GM18870 (cell line): Measurements from ENCODE around the gene CACNA1B.

Experiments used
- ATAC-seq: cut with Tn5 transposase; IDR thresholded peaks from one replicate; pipeline ENCODE4 v1.9.1; 2021; ENCODE audit warnings: moderate library complexity; ENCODE audit not compliant: unreplicated experiment

Gene CACNA1B

DNA sequence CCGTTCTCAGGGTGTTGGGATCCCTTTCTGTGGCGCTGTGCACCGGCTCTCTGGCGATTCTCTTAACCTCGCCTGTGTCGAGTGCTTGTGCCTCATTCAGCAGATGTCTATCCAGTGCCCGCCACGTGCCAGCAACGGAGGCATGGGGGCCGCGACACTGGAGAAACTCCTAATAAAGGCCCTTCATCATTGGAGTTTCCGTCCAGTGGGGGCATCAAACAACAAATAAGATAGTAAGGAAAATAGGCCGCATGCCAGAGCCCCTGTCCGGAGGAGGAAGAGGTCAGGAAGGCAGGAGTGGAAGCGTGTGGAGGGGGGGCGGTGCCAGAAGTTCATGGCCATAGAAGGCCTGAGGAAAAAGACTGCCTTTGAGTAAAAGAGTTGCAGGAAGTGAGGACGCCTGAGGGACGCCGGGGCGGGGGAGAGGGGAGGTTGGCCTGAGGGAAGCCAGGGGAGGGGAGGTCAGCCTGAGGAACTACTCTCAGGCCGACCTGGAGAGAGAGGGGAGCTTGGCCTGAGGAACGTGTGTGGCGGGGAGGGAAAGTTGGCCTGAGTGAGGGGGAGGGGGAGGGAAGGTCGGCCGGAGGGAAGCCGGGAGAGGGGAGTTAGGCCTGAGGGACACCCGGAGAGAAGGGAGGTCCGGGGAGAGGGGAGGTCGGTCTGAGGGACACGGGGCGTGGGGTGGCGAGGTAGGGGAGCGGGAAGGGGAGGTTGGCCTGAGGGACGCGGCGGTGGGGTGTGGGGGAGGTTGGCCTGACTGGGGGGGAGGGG lies 82.2 kb downstream of the CACNA1B start:
- no peak for ATAC-seq

DNA sequence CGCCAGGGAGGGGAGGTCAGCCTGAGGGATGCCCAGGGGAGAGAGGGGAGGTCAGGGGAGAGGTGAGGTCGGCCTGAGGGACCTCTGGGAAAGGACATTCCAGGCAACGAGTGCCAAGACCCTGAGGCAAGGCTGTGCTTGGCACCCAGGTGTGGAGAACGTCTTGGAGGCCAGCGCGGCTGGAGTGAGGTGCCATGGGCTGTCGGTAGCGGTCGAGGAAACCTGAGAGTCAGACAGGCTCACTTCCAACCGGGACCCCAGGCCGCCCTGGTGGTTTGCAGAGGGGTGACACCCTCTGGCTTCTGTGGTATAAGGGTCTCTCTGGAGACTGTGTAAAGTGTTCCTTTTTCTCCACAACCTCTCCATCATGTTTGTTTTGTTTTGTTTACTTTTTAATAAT lies 82.9 kb downstream of the CACNA1B start:
- no peak for ATAC-seq

DNA sequence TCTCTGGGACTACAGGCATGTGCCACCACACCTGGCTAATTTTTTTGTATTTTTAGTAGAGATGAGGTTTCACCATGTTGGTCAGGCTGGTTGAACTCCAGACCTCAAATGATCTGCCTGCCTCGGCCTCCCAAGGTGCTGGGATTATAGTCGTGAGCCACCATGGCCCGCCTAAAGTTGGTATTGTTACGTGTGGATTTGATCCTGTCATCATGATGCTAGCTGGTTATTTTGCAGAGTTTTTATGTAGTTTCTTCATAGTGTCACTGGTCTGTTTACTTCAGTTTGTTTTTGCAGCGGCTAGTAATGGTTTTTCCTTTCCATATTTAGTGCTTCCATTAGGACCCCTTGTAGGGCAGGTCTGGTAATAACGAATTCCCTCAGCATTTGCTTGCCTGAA lies 85.9 kb downstream of the CACNA1B start:
- ATAC-seq, result no peak

DNA sequence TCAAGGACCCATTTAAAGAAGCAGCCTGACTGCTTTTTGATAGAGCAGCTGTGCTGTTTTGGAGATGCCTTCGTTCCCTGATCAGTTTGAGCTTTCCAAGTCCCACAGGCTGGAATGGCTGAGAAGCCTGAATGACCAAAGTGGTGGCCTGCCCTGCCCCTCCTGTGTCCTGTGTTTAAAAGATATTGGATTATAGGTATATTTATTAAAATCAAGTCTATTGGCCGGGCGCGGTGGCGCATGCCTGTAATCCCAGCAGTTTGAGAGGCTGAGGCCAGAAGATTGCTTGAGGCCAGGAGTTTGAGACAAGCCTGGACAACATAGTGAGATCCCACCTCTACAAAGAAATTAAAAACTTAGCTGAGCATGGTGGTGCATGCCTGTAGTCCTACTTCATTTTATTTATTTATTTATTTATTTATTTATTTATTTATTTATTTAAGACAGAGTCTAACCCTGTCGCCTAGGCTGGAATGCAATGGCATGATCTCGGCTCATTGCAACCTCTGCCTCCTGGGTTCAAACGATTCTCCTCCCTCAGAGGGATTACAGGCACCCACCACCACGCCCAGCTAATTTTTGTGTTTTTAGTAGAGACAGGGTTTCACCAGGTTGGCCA lies 87.7 kb downstream of the CACNA1B start:
- ATAC-seq, result no peak

DNA sequence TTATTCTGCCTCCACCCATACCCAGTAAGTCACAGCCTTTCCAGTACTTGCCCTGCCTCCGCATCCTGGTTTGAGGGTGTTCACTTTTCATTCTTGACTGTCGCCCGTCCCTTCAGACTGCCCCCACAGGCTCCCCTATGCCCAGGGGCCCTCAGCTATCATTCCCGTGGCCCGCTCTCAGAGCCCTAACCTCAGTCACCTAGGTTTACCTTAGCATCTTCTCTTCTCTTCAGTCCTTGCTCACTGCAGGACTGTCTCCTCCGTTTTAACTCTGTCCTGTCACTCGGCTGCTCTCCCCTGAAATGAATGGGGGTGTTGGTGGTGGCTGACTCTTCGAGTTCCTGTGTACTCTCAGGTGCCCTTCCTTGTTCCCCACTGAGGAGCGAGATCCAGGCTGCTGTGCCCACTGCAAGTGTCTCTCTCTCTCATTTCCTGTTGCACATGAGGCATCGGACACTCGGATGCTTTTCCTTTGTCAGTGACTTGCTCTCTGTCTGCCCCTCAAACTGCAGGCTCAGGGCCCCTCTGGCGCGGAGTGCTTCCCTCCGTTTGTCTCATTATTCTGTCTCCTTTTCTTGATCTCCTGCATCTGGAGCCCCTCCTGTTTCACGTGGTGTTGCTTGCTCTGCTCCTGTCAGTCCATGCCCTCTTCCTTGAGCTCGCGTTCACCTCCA lies 89.8 kb downstream of the CACNA1B start:
- ATAC-seq, result no peak

DNA sequence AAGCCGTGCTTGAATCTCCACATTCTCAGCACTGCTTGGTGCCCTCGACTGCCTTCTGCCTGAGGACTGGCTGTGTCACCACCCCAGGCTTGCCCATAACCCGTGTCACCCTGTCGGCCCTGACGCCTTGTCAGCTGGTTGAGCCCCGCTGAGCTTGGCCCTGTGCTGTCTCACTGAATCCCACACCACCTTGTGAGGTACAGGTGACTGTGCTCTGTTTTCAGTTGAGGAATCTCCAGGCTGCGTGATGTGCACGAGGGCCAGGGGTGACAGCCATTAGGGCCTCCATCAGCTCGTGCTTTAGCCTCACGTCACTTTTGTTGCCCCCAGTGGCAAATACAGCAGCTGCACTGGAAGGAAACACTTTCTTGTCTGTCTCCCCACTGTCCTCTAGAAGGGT lies 90.7 kb downstream of the CACNA1B start:
- no peak for ATAC-seq

DNA sequence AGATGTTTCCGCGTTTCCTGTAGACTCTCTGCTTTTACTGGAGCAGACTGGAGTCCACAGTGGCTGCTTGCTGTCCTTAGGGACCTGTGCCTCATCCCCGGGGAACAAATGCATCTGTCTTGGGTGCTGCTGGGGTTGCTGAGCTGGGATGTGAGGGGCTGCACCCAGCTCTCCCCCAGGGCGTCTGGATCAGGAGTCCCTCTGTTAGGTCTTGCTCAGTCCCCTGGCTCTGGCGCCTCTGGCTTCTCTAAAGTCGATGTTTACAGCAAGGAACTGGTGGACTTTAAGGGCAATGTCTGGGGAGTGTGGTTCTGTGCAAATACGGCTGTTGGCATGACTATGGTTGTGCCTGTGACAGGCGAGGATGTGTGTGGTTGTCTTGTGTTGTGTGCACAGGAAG lies 91.4 kb downstream of the CACNA1B start:
- ATAC-seq, result no peak

DNA sequence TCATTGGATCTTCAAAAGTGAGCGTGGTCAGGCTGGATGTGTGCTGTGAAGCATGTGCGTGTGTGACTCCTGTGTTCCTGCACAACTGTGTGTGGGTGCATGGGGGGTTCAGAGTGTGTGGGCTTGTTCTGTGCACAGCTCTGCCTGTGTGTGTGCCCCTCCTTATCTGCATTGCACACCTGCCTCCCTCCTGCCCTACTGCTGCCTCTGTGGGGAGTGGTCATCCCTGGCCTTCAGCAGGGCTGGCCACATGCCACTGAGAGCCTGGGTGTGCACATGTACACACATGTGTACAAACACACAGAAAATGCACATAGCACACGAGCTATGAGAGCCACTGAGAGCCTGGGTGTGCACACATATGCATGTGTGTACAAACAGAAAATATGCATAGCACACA lies 92.1 kb downstream of the CACNA1B start:
- ATAC-seq, result no peak

DNA sequence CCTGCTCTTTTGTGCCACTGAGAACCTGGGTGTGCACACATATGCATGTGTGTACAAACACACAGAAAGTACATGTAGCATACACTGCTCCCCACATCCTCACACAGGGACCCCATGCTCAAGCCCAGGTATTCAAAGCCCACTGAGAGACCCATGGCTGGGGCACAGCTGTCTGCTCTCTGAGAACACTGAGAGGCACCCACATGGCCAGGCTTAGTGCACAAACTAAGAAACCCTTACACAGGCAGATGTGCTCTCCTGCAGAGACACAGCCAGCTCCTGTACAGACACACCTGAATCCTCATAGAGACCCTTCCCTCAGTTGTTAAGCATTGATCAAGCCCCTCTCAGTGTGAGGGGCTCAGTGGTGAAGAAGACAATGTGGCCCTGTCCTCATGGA lies 92.5 kb downstream of the CACNA1B start:
- ATAC-seq, result no peak

DNA sequence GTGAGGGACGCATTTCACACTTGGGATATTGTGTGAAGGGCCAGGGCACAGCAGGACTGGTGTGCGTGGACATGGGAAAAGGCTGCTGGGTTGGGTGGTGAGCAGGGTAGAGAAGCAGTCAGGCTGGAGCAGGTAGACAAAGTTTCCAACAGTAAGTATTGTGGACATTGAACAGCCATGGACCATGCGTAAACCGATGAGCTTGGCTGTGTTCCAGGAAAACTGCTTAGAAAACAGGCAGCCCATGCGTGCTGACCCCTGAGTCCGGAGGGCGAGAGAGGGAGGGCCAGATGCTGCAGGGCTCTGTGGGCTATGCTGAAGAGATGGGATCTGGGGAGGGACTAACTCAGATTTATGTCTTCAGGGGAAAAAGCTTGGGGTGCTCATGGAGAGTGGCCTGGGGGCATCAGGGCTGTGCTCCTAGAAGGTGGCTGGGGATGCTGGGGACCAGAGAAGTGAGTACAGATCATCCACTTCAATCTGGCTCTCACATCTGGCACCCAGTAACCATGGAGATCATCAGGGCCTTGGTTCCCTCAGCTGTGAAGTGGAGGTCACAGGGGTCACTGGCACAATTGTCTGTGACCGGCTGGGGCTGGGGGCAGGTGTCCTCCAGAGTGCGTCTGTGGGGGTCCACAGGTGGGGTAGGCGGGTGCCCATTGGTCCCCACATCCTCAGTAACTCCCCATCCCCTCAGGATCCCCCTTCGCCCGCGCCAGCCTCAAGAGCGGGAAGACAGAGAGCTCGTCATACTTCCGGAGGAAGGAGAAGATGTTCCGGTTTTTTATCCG lies 93.3 kb downstream of the CACNA1B start:
- ATAC-seq, result no peak

DNA sequence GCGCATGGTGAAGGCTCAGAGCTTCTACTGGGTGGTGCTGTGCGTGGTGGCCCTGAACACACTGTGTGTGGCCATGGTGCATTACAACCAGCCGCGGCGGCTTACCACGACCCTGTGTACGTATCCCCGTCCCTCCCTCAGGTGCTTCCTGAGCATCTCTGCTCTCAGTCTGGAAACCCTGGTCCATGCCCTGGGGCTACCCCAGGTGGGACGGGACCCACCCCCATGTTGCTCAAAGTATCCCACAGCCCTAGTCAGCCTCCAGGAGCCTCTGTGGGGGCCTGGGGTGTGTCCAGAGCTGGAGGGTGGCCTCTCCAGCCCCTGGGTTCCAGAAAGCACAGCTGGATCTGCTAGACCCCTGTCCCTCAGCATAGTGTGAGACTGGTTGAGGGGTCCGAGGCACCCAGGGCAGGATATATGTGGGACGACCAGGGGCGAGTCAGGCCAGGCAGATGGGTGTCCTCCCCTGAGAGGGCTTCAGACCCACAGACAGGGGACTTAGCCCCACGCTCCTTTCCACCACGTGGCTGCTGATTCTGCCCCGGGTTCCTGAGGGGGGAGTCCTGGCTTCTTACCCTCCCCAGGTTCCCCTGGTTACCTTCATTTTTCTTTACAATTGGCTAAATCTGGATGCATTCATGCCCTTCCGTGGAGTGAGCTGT lies 94.0 kb downstream of the CACNA1B start:
- no peak for ATAC-seq

DNA sequence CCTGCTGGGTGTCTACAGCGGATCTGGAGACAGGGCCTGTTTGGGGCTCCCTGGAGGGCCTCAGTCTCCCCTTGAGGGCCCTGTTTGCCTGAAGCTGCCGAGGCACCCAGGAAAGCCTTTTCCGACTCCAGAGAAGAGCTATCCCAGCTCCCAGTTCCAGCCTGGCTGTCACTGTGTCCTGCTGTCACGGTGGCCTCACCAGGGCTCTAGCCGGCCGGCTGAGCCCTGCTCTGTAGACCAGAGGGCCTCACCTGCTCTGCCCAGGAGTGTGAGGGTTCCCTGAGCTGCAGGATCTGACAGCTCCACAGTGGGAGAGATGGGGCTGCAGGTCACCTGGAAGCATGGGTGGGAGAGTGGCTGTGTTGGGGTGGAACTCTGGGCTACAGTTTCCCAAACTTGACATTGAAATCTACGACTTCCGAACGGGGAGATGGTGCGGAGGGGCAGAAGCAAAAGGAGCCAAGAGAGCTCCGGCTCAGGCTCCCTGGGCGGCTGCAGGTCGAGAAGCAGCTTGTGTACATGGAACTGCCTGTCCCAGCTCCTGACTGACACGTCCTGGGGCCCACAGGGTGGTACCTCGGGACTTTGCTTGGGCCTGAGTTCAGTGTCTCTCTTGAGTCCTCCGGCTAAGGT lies 94.9 kb downstream of the CACNA1B start:
- ATAC-seq, result no peak

DNA sequence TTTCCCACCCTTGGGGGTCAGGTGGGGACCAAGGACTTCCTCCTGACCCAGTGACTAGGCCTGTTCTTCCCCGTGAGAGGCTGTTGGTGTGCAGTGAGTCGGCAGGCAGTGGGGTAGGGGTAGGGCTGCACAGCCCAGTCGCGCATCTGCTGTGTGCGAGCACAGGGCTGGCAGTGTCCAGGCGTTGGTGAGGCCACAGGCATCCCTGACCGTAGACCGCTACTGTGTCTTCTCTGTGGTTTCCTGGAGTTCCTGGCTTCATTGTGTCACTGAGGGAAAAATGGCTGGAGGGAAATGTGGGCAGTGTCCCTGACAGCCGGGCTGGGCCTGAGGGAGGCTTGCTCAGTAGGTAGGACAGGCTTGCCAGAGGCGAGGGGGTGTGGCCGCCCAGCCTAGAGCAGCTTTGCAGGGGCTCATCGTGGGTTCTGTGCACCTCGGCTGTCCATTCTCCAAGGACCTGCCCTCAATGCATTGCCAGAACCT lies 95.4 kb downstream of the CACNA1B start:
- ATAC-seq, result no peak

DNA sequence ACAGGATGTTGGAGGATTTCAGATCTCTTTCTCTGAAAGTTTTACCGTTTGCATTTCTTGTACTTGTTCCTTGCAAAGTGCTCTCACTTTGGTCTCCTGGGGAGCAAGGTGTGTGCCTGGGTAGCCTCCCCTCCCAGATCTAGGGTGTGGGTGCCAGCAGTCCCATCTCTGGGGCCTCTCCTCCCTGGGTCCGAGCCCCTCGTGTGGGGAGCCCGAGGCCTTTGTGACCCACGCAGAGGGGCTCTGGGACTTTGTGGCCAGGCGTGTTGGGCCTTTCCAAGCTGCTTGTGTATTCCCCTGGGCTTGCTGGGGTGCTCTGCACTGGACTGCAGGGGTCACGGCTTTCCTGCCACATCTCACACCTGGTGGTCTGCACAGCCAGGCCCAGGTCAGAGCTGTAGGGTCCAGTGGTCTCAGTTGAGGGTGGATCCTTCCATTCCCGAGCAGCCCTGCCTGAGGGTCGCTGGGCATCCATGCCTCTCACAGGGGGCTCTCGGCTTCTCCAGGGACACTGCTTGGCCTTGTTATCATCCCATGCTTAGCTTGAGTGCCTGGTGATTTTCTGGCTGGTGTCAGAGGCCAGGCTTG lies 96.3 kb downstream of the CACNA1B start:
- ATAC-seq, result no peak

DNA sequence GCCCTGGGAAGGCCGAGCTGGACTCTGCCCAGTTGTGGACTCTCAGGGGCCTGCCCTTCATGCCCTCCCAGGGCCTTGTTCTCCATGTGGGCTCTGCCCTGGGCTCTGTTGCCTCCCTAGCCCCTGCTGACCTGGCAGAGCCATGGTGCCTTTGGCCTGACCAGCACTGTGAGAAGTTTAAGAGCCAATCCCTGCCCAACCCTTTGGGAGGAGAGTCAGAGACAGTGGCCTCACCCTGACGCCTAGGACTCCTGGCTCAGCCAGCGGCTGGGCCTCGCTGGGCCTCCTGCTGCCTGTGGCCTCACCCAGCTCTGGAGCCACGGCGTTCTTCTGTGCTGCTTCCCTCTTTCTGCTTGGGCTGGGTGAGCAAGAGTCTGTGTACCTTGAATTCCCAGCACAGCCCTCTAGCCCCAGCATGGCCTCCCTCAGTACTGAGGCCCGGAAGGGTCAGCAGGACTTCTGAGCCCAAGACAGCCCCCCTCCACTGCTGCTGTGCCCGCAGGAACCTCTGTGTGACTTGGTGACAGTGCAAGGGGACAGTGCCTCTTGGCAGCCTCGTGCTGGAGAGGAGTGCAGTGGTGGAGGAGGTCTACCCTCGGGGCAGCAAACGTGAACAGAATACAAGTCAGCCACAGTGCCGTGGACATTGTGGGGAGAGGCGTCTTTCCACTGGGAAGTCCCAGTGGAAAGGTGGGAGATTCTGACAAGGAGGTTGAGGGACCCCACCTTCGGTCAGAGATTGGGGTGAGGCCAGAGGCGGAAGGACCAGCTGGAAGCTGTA lies 97.4 kb downstream of the CACNA1B start:
- no peak for ATAC-seq

DNA sequence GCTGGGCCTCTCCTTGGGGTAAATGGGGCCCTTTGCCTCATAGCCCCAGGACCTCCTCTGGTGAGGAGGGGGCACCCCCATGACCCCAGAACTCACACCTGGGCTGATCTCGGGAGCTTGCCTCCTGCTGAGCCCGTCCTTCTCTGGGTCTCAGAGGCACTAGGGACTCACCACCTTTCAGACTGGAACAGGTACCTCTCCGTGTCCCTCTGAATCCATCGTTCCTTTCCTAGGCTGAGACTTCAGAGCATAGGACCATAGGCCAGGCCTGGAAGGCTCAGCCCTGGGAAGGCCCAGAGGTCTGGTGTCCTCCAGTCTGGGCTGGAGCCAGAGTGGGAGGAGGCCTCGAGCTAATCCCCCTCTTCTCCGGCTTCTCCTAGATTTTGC lies 97.9 kb downstream of the CACNA1B start:
- no peak for ATAC-seq

DNA sequence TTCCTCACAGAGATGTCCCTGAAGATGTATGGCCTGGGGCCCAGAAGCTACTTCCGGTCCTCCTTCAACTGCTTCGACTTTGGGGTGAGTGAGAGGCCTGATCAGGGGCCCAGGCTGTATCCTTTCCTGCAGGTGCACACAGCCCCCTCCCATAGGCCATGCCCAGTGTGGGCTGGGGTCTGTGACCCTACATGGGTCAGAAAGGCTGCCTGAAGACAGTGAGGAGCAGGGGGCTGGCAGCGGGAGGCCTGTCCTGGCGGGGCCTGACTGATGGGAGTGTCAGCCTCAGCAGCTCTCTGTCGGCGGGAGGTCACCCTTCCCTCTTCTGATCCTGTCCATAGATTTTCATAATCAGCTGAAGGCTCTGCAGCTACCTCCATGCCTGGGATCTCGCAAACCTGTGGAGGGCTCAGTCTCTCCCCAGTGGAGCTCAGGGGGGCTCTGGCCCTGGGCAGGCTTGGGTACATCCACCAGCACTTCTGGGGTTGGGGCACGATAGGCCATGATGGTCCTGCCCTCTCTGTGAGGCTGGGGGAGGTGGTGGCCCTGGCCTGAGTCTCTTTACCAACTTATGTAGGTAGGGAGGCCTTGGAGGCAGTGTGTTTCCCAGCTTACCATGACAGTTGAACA lies 98.5 kb downstream of the CACNA1B start:
- no peak for ATAC-seq

DNA sequence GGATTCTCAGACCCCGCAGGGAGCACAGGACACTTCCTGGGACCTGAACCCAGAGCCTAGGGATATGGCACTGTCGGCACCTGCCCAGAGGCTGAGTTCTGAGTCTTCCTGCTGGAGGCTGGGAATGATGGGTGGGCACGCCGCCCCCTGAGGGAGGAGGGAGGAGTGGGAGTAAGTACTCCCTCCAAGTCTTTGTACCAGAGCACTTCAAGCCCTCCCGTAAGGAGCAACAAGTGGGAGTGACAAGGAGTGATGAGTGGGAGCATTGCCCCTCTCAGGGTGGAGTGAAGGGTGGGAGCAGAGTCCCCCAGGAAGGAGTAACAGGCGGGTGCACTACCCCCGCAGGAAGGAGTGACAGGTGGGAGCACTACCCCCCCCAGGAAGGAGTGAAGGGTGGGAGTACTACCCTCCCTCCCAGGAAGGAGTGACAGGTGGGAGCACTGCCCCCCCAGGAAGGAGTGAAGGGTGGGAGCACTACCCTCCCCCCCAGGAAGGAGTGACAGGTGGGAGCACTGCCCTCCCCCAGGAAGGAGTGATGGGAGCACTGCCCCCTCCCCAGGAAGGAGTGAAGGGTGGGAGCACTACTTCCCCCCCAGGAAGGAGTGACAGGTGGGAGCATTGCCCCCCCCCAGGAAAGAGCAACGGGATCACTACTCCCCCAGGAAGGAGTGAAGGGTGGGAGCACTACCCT lies 100.1 kb downstream of the CACNA1B start:
- ATAC-seq, result no peak
